ENCODE results near the gene DES.
"Not testable (repeated sequence)": the region's sequence is repeated elsewhere in the genome, so short reads cannot be mapped to it uniquely, and the experiment has no call there.

GRCh38 chr2:219395056-219395455 lies 23.1 kb upstream of the DES start:
- TF ChIP-seq, protein P1, sequence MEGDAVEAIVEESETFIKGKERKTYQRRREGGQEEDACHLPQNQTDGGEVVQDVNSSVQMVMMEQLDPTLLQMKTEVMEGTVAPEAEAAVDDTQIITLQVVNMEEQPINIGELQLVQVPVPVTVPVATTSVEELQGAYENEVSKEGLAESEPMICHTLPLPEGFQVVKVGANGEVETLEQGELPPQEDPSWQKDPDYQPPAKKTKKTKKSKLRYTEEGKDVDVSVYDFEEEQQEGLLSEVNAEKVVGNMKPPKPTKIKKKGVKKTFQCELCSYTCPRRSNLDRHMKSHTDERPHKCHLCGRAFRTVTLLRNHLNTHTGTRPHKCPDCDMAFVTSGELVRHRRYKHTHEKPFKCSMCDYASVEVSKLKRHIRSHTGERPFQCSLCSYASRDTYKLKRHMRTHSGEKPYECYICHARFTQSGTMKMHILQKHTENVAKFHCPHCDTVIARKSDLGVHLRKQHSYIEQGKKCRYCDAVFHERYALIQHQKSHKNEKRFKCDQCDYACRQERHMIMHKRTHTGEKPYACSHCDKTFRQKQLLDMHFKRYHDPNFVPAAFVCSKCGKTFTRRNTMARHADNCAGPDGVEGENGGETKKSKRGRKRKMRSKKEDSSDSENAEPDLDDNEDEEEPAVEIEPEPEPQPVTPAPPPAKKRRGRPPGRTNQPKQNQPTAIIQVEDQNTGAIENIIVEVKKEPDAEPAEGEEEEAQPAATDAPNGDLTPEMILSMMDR (conservative IDR thresholded peaks at IDR 0.05; ENCODE audit: low read depth, low read length), result not testable (repeated sequence)
- TF ChIP-seq BHLHE40 (IDR thresholded peaks at IDR 0.05; ENCODE audit: low read depth, low read length); MAZ (IDR thresholded peaks at IDR 0.05; ENCODE audit: borderline replicate concordance, low read depth, low read length); POLR2A (IDR thresholded peaks at IDR 0.05; ENCODE audit: low read depth, low read length); MAFK (IDR thresholded peaks at IDR 0.05; ENCODE audit: low read depth, low read length); MXI1 (IDR thresholded peaks at IDR 0.05; ENCODE audit: borderline replicate concordance, low read depth, low read length); CEBPB (IDR thresholded peaks at IDR 0.05; ENCODE audit: low read depth, low read length); CHD1 (IDR thresholded peaks at IDR 0.05; ENCODE audit: low read depth, low read length); SMC3 (IDR thresholded peaks at IDR 0.05; ENCODE audit: low read depth, low read length); RAD21 (IDR thresholded peaks at IDR 0.05; ENCODE audit: low read length); RFX5 (IDR thresholded peaks at IDR 0.05; ENCODE audit: low read depth, low read length): not testable (repeated sequence)
- TF ChIP-seq, protein P2, sequence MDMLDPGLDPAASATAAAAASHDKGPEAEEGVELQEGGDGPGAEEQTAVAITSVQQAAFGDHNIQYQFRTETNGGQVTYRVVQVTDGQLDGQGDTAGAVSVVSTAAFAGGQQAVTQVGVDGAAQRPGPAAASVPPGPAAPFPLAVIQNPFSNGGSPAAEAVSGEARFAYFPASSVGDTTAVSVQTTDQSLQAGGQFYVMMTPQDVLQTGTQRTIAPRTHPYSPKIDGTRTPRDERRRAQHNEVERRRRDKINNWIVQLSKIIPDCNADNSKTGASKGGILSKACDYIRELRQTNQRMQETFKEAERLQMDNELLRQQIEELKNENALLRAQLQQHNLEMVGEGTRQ (IDR thresholded peaks at IDR 0.05; ENCODE audit: low read depth, low read length), result not testable (repeated sequence)
- TF ChIP-seq, protein P3, sequence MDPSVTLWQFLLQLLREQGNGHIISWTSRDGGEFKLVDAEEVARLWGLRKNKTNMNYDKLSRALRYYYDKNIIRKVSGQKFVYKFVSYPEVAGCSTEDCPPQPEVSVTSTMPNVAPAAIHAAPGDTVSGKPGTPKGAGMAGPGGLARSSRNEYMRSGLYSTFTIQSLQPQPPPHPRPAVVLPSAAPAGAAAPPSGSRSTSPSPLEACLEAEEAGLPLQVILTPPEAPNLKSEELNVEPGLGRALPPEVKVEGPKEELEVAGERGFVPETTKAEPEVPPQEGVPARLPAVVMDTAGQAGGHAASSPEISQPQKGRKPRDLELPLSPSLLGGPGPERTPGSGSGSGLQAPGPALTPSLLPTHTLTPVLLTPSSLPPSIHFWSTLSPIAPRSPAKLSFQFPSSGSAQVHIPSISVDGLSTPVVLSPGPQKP (IDR thresholded peaks at IDR 0.05; ENCODE audit: borderline replicate concordance, low read depth, low read length), result not testable (repeated sequence)
